HepG2 (cell line): ENCODE measurements around the gene MAP3K20.

Experiments used
- ATF3 ChIP-seq: sonication (generic); formaldehyde crosslinking; IDR thresholded peaks from 2 replicates; pipeline ENCODE4 v1.4.0; 2020; ENCODE audit warnings: missing genetic modification reagents
- CEBPG ChIP-seq: IDR thresholded peaks from 2 replicates; pipeline ENCODE4 v1.6.1; 2016
- CREB1 ChIP-seq, 2 experiments: fragments of 450-650 bp in 1 of 2; IDR thresholded peaks; 2 replicates each; pipeline ENCODE4 v1.6.1; 2016 to 2017; ENCODE audit warnings: control low read depth in 1 of 2, mild to moderate bottlenecking in 1 of 2, missing compliant biosample characterization in 1 of 2, missing genetic modification characterization in 1 of 2
- CTCF ChIP-seq: sonication (generic); formaldehyde crosslinking; IDR thresholded peaks from 2 replicates; pipeline ENCODE4 v1.5.0; 2020; ENCODE audit warnings: mild to moderate bottlenecking, missing genetic modification reagents, moderate library complexity
- EZH2 ChIP-seq: conservative IDR thresholded peaks from 2 replicates; pipeline ENCODE4 v1.6.1; 2012; ENCODE audit warnings: mild to moderate bottlenecking, low read depth, low read length, moderate library complexity
- HCFC1 ChIP-seq: fragments of 150-350 bp; IDR thresholded peaks from 2 replicates; pipeline ENCODE4 v1.6.1; 2014; ENCODE audit warnings: low read depth, low read length
- MYC ChIP-seq: sonication (generic); formaldehyde crosslinking; IDR thresholded peaks from 2 replicates; pipeline ENCODE4 v1.9.0; 2021; ENCODE audit warnings: missing genetic modification reagents, borderline replicate concordance
- RERE ChIP-seq: IDR thresholded peaks from 2 replicates; pipeline ENCODE4 v1.6.1; 2016; ENCODE audit warnings: low read depth, missing genetic modification reagents, missing compliant biosample characterization
- TAF1 ChIP-seq: sonication (generic); formaldehyde crosslinking; IDR thresholded peaks from 2 replicates; pipeline ENCODE4 v1.4.0; 2020; ENCODE audit warnings: missing genetic modification reagents
- TCF12 ChIP-seq, 2 experiments: fragments of 450-650 bp in 1 of 2; sonication (generic) in 1 of 2; formaldehyde crosslinking in 1 of 2; IDR thresholded peaks; 2 replicates each; pipeline versions ENCODE4 v1.6.1 to v1.8.0; 2017 to 2022; ENCODE audit warnings: antibody characterized with exemption in 1 of 2, mild to moderate bottlenecking in 1 of 2, missing genetic modification reagents in 1 of 2, moderate library complexity in 1 of 2
- USF2 ChIP-seq, 2 experiments: sonication (generic) in 1 of 2; formaldehyde crosslinking in 1 of 2; IDR thresholded peaks; 2 replicates each; pipeline versions ENCODE4 v1.5.1 to v1.6.1; 2011 to 2020; ENCODE audit warnings: borderline replicate concordance in 1 of 2, low read depth in 1 of 2, low read length in 1 of 2, mild to moderate bottlenecking in 1 of 2, missing genetic modification reagents in 1 of 2, moderate library complexity in 1 of 2
- ZNF850 ChIP-seq: sonication (generic); formaldehyde crosslinking; conservative IDR thresholded peaks from 2 replicates; pipeline ENCODE4 v1.9.0; 2021; ENCODE audit warnings: mild to moderate bottlenecking, missing genetic modification reagents
- ZSCAN29 ChIP-seq: sonication (generic); formaldehyde crosslinking; conservative IDR thresholded peaks from 2 replicates; pipeline ENCODE4 v1.4.0; 2020; ENCODE audit warnings: mild to moderate bottlenecking, missing genetic modification reagents

- TF ChIP-seq CEBPG (CRISPR knock-in tag) (no peak), CTCF (CRISPR knock-in tag) (no peak), RERE (CRISPR knock-in tag) (no peak), HCFC1 (no peak), MYC (CRISPR knock-in tag) (no peak), CREB1 (IDR thresholded peaks at IDR 0.05) (no peak), CREB1 (CRISPR knock-in tag; IDR thresholded peaks at IDR 0.05) (no peak), USF2 (IDR thresholded peaks at IDR 0.05; ENCODE audit: low read depth, low read length) (no peak), USF2 (CRISPR knock-in tag; IDR thresholded peaks at IDR 0.05; ENCODE audit: borderline replicate concordance) (no peak), ATF3 (CRISPR knock-in tag) (no peak), EZH2 (no peak), TCF12 (IDR thresholded peaks at IDR 0.05) (no peak), TCF12 (CRISPR knock-in tag; IDR thresholded peaks at IDR 0.05) (no peak), TAF1 (no peak), ZNF850 (CRISPR knock-in tag) (no peak), ZSCAN29 (no peak)
Measured at GRCh38 chr2:173043476-173043875, 32.2 kb upstream of the MAP3K20 start.
